Tibial nerve (tissue), 4 donors: ENCODE data around the gene MKRN2OS. TPM values are rescaled to one million over a fixed set of nuclear protein-coding genes. Genes with fewer than 3 reads are reported as not detected.
A peak's percentile ranks its signal among the peaks of the same experiment; 100 is the strongest.

Experiments used
- DNase-seq, 2 donors: peaks; one replicate each; pipeline ENCODE4 v3.0.0-alpha.2; 2019; ENCODE audit warnings: low spot score in 2 of 2
- H3K27ac ChIP-seq, 4 donors: fragments of 200-600 bp; sonication (generic) in 3 of 4; one replicate each; pipeline ENCODE4 v1.5.1; 2017 to 2019; ENCODE audit warnings: mild to moderate bottlenecking in 1 of 4
- H3K27me3 ChIP-seq, 2 donors: fragments of 200-600 bp; sonication (generic) in 1 of 2; one replicate each; pipeline versions ENCODE4 v1.5.1 to v1.6.0; 2017 to 2019
- H3K36me3 ChIP-seq, 3 donors: fragments of 200-600 bp; sonication (generic); one replicate each; pipeline ENCODE4 v1.5.1; 2018 to 2019
- H3K4me1 ChIP-seq, 4 donors: fragments of 200-600 bp; sonication (generic) in 3 of 4; one replicate each; pipeline ENCODE4 v1.5.1; 2017 to 2019
- H3K4me3 ChIP-seq, 4 donors: fragments of 200-600 bp; sonication (generic) in 3 of 4; one replicate each; pipeline ENCODE4 v1.5.1; 2017 to 2019; ENCODE audit warnings: mild to moderate bottlenecking in 1 of 4, moderate library complexity in 1 of 4
- H3K9me3 ChIP-seq, 4 donors: fragments of 200-600 bp; sonication (generic) in 3 of 4; one replicate each; pipeline ENCODE4 v1.5.1; 2017 to 2019
- EP300 ChIP-seq, 2 donors: sonication (generic); formaldehyde crosslinking; IDR thresholded peaks; one replicate each; pipeline ENCODE4 v1.6.1; 2017; ENCODE audit warnings: antibody characterized with exemption in 2 of 2, mild to moderate bottlenecking in 1 of 2
- POLR2A ChIP-seq, 2 donors: fragments of 450-650 bp; IDR thresholded peaks; one replicate each; pipeline ENCODE4 v1.6.1; 2017; ENCODE audit warnings: antibody characterized with exemption in 2 of 2, mild to moderate bottlenecking in 2 of 2, moderate library complexity in 2 of 2
- WGBS, 2 donors: methylation state at CpG; one replicate each; pipeline ENCODE4 v1.1.5; 2018; 5-methylcytosine and 5-hydroxymethylcytosine counted together
- total RNA-seq, 4 donors: library from RNA; depleted of rRNA; stranded (reverse); fragments of >200 nt; gene quantifications; one replicate each; pipeline ENCODE4 v1.1.0, GENCODE V29; 2016
- TF ChIP-seq, protein P1 (sequence below), 5 experiments: fragments of 200-600 bp in 3 of 5; fragments of 450-650 bp in 2 of 5; sonication (generic) in 3 of 5; IDR thresholded peaks; one replicate each; pipeline ENCODE4 v1.5.1; 2016 to 2019; ENCODE audit warnings: antibody characterized with exemption in 5 of 5, mild to moderate bottlenecking in 3 of 5, moderate library complexity in 2 of 5

MKRN2OS gene
- total RNA-seq, 4 donors from 2014 or later = not detected

DNA sequence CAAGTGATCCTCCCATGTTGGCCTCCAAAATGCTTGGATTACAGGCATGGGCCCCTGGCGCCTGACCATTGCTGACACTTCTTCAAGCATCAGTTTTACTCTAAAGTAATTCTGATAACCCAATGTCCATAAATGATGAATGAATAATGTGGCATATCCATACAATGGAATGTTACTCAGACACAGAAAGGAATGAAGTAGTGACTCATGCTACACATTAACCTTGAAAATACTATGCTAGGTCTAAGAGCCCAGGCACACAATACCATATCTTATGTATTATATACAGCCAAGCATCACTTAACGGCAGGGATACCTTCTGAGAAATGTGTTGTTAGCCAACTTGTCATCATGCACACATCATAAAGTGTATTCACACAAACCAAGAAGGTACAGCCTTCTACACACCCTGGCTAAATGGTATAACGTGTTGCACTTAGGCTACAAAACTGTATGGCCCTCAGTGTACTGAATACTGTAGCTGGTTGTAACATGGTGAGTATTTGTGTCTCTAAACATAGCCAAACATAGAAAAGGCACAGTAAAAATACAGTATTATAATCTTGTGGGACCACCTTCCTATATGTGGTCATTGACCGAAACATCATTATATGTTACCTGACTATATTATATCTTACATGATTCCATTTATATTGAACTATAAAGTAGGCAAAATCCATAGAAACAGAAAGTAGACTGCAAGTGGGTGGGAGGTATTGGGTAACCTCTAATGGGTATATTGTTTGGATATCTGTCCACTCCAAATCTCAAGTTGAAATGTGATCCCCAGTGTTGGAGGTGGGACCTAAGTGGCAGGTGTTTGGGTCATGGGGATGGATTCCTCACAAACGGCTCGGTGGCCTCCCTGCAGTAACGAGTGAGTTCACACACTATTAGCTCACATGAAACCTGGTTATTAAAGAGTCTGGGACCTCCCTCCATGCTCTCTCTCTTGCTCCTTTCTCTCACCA is 43.0 kb upstream of the MKRN2OS start:
- DNase-seq = no peak
- TF ChIP-seq EP300 (IDR thresholded peaks at IDR 0.05) (no peak), POLR2A (IDR thresholded peaks at IDR 0.05) (no peak)
- TF ChIP-seq, protein P1, sequence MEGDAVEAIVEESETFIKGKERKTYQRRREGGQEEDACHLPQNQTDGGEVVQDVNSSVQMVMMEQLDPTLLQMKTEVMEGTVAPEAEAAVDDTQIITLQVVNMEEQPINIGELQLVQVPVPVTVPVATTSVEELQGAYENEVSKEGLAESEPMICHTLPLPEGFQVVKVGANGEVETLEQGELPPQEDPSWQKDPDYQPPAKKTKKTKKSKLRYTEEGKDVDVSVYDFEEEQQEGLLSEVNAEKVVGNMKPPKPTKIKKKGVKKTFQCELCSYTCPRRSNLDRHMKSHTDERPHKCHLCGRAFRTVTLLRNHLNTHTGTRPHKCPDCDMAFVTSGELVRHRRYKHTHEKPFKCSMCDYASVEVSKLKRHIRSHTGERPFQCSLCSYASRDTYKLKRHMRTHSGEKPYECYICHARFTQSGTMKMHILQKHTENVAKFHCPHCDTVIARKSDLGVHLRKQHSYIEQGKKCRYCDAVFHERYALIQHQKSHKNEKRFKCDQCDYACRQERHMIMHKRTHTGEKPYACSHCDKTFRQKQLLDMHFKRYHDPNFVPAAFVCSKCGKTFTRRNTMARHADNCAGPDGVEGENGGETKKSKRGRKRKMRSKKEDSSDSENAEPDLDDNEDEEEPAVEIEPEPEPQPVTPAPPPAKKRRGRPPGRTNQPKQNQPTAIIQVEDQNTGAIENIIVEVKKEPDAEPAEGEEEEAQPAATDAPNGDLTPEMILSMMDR (IDR thresholded peaks at IDR 0.05) = no peak
- Histone ChIP-seq H3K36me3 (peaks cover 3 to 98% (median 15%) of the 10 kb centered on the region in 3 donors), H3K4me1 (peaks cover 0 to 17% (median 0%) of the 10 kb centered on the region in 4 donors), H3K27ac (no peak overlapping the region), H3K27me3 (no peaks in the 10 kb centered on the region), H3K9me3 (no peaks in the 10 kb centered on the region), H3K4me3 (no peak overlapping the region)
- 83 to 88% methylated on average over 7 of the region's 7 CpGs for WGBS, 2 donors

DNA sequence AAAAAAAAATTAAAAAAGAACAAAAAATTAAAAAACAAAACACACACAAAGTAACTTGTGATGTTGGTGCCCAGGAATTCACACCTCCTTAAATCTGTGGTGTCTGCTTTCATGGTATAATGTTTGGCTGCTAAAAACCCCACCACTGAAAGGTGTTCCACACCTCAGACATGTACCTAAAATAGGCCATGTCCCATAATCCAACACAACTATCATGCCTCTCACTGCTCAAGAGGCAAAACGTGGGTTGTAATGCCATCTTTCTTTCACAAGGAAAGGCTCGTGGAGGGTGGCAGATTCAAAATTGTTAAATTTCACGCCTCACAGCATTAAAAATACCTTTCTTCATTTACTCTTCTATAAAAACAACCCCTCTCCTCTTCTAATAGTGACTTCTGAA is 41.1 kb upstream of the MKRN2OS start:
- DNase-seq = no peak
- no peaks in the 10 kb centered on the region for H3K27me3 ChIP-seq
- peak overlapping the region in 2 of 4 donors; percentile 7 to 32 for H3K27ac ChIP-seq
- peaks cover 0 to 17% (median 0%) of the 10 kb centered on the region in 4 donors for H3K4me1 ChIP-seq
- peaks cover 4 to 98% (median 23%) of the 10 kb centered on the region in 3 donors for H3K36me3 ChIP-seq
- no peak overlapping the region for H3K4me3 ChIP-seq
- no peaks in the 10 kb centered on the region for H3K9me3 ChIP-seq
- WGBS, 2 donors = 83 to 88% methylated on average over 3 of the region's 3 CpGs
- no peak for TF ChIP-seq POLR2A (IDR thresholded peaks at IDR 0.05)
- no peak for TF ChIP-seq EP300 (IDR thresholded peaks at IDR 0.05)

DNA sequence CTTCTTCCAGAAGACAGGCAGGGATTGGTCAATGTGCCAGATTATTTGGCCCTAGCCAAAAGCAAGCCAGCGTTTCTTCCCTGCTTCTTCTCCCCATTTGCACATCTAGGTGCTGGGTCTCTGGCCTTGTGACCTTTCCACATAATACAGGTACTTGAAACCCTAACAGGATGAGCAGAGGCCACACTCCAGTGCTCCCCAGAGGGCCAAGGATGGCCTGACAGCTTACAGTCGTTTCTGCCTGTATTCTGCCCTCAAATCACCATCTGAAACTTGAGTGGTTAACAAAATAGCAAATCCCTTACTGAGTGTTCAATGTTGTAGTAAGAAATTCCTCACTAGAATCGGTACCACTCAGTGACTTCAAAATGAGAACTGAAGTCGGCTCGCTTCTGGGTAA is 40.7 kb upstream of the MKRN2OS start:
- Histone ChIP-seq H3K27me3 (no peaks in the 10 kb centered on the region), H3K4me1 (peaks cover 0 to 17% (median 0%) of the 10 kb centered on the region in 4 donors), H3K36me3 (peaks cover 2 to 98% (median 24%) of the 10 kb centered on the region in 3 donors), H3K4me3 (no peak overlapping the region), H3K9me3 (no peaks in the 10 kb centered on the region), H3K27ac (peak overlapping the region in 3 of 4 donors; percentile 7 to 39 (median 32))
- no peak for TF ChIP-seq POLR2A (IDR thresholded peaks at IDR 0.05)
- TF ChIP-seq, protein P1 (IDR thresholded peaks at IDR 0.05) = no peak
- TF ChIP-seq EP300 (IDR thresholded peaks at IDR 0.05) = no peak
- no peak for DNase-seq
- WGBS, 2 donors = 42 to 50% methylated on average over 5 of the region's 5 CpGs

DNA sequence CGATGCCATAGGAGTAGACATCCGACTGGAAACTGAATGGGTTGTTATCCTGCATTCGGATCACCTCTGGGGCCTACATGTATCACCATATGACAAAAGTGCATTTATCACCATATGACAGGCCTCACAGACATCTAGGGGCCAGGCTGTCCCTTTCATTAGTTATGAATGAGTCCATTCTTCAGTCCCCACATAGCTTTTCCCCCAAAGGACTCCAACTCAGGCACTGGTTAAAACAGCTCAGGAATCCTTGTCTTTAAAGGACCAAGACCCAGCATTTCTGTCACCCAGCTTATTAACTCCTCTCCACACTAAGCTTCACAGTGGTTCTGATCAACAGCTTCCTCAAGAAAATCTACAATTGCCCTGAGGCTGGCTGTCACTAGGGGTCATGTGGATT is 39.9 kb upstream of the MKRN2OS start:
- H3K4me3 ChIP-seq = no peak overlapping the region
- DNase-seq = no peak
- peak overlapping the region in 3 of 4 donors; percentile 30 to 84 (median 39) for H3K27ac ChIP-seq
- no peaks in the 10 kb centered on the region for H3K27me3 ChIP-seq
- 60 to 68% methylated on average over 3 of the region's 3 CpGs for WGBS, 2 donors
- peaks cover 2 to 98% (median 20%) of the 10 kb centered on the region in 3 donors for H3K36me3 ChIP-seq
- no peaks in the 10 kb centered on the region for H3K9me3 ChIP-seq
- peaks cover 0 to 17% (median 0%) of the 10 kb centered on the region in 4 donors for H3K4me1 ChIP-seq
- TF ChIP-seq EP300 (IDR thresholded peaks at IDR 0.05) (no peak), POLR2A (IDR thresholded peaks at IDR 0.05) (no peak)
- TF ChIP-seq, protein P1 (IDR thresholded peaks at IDR 0.05) = no peak

DNA sequence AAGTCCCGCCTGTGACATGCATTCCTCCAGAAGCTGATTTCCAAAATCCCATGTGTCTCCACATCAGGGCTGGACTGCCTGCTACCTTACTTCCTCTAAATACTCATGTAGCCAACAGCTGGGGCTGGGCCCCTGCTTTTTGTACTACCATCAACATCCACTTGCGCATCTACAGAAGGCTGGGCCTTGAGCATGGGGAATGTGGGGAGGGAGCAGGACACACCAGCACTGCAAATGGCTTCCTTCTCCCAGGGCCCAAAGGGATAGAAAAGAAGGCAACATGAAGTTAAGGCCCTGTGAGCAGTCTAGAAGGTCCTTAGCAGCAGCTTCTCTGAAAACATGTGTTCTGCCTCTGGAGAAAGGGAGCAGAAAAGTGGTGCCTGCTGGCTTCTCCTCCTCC is 38.8 kb upstream of the MKRN2OS start:
- DNase-seq = no peak
- Histone ChIP-seq H3K36me3 (peaks cover 2 to 98% (median 20%) of the 10 kb centered on the region in 3 donors), H3K9me3 (no peaks in the 10 kb centered on the region), H3K27ac (peak overlapping the region in 2 of 4 donors; percentile 39 to 84), H3K4me1 (peaks cover 0 to 17% (median 0%) of the 10 kb centered on the region in 4 donors), H3K27me3 (no peaks in the 10 kb centered on the region), H3K4me3 (no peak overlapping the region)
- TF ChIP-seq EP300 (IDR thresholded peaks at IDR 0.05) (no peak), POLR2A (IDR thresholded peaks at IDR 0.05) (no peak)
- TF ChIP-seq, protein P1 (IDR thresholded peaks at IDR 0.05) = no peak
- 84 to 93% methylated on average over 2 of the region's 2 CpGs for WGBS, 2 donors
